ENCODE measurements around the gene CELF2.
"Not testable (repeated sequence)": the region's sequence is repeated elsewhere in the genome, so short reads cannot be mapped to it uniquely, and the experiment has no call there.

Gene CELF2

GRCh38 chr10:11110539-11110938 lies 92.9 kb downstream of the CELF2 start:
- no peak for DNase-seq (ENCODE audit: low read depth, low spot score)
- H3K4me3 ChIP-seq (ENCODE audit: low read length) = no peak overlapping the region

- H3K4me3 ChIP-seq (ENCODE audit: low read length) = no peak overlapping the region
- DNase-seq (ENCODE audit: low read depth, low spot score) = no peak
Observed at GRCh38 chr10:11111490-11111889, 93.8 kb downstream of the CELF2 start.

GRCh38 chr10:11112718-11113117 lies 95.0 kb downstream of the CELF2 start:
- DNase-seq (ENCODE audit: low read depth, low spot score) = no peak

GRCh38 chr10:11113156-11113555 lies 95.5 kb downstream of the CELF2 start:
- H3K4me3 ChIP-seq (ENCODE audit: low read length) = no peak overlapping the region
- peak; percentile 37 for DNase-seq (ENCODE audit: low read depth, low spot score)

More at GRCh38 chr10:11112718-11113117, 95.0 kb downstream of the CELF2 start:
- no peak overlapping the region for H3K4me3 ChIP-seq (ENCODE audit: low read length)

- H3K4me3 ChIP-seq (ENCODE audit: low read length) = no peak overlapping the region
- DNase-seq (ENCODE audit: low read depth, low spot score) = no peak
Observed at GRCh38 chr10:11114269-11114668, 96.6 kb downstream of the CELF2 start.

- no peak for DNase-seq (ENCODE audit: low read depth, low spot score)
- H3K4me3 ChIP-seq (ENCODE audit: low read length) = no peak overlapping the region
Observed at GRCh38 chr10:11115337-11115736, 97.7 kb downstream of the CELF2 start.

GRCh38 chr10:11116361-11116760 lies 98.7 kb downstream of the CELF2 start:
- H3K4me3 ChIP-seq (ENCODE audit: low read length) = no peak overlapping the region
- no peak for DNase-seq (ENCODE audit: low read depth, low spot score)

GRCh38 chr10:11116817-11117216 lies 99.1 kb downstream of the CELF2 start:
- H3K4me3 ChIP-seq (ENCODE audit: low read length) = no peak overlapping the region
- no peak for DNase-seq (ENCODE audit: low read depth, low spot score)

GRCh38 chr10:11118686-11119085 lies 101.0 kb downstream of the CELF2 start:
- H3K4me3 ChIP-seq (ENCODE audit: low read length) = no peak overlapping the region
- DNase-seq (ENCODE audit: low read depth, low spot score) = no peak

GRCh38 chr10:11119843-11120242 lies 102.2 kb downstream of the CELF2 start:
- no peak for DNase-seq (ENCODE audit: low read depth, low spot score)

GRCh38 chr10:11120711-11121110 lies 103.0 kb downstream of the CELF2 start:
- no peak overlapping the region for H3K4me3 ChIP-seq (ENCODE audit: low read length)
- DNase-seq (ENCODE audit: low read depth, low spot score) = no peak

More at GRCh38 chr10:11119843-11120242, 102.2 kb downstream of the CELF2 start:
- H3K4me3 ChIP-seq (ENCODE audit: low read length) = no peak overlapping the region

GRCh38 chr10:11123892-11124291 lies 106.2 kb downstream of the CELF2 start:
- not testable (repeated sequence) for H3K4me3 ChIP-seq (ENCODE audit: low read length); DNase-seq (ENCODE audit: low read depth, low spot score)

- DNase-seq (ENCODE audit: low read depth, low spot score) = no peak
- H3K4me3 ChIP-seq (ENCODE audit: low read length) = no peak overlapping the region
Observed at GRCh38 chr10:11125004-11125403, 107.3 kb downstream of the CELF2 start.

- not testable (repeated sequence) for H3K4me3 ChIP-seq (ENCODE audit: low read length); DNase-seq (ENCODE audit: low read depth, low spot score)
Observed at GRCh38 chr10:11127017-11127416, 109.3 kb downstream of the CELF2 start.

GRCh38 chr10:11131112-11131639 lies 113.5 kb downstream of the CELF2 start:
- DNase-seq (ENCODE audit: low read depth, low spot score) = no peak
- no peak overlapping the region for H3K4me3 ChIP-seq (ENCODE audit: low read length)

- DNase-seq (ENCODE audit: low read depth, low spot score) = no peak
- H3K4me3 ChIP-seq (ENCODE audit: low read length) = no peak overlapping the region
Observed at GRCh38 chr10:11134411-11134810, 116.7 kb downstream of the CELF2 start.

GRCh38 chr10:11135709-11136108 lies 118.0 kb downstream of the CELF2 start:
- H3K4me3 ChIP-seq (ENCODE audit: low read length) = no peak overlapping the region
- DNase-seq (ENCODE audit: low read depth, low spot score) = no peak

- H3K4me3 ChIP-seq (ENCODE audit: low read length) = no peak overlapping the region
- DNase-seq (ENCODE audit: low read depth, low spot score) = no peak
Observed at GRCh38 chr10:11138314-11139033, 120.8 kb downstream of the CELF2 start.

GRCh38 chr10:11140963-11141362 lies 123.3 kb downstream of the CELF2 start:
- no peak for DNase-seq (ENCODE audit: low read depth, low spot score)
- H3K4me3 ChIP-seq (ENCODE audit: low read length) = no peak overlapping the region

GRCh38 chr10:11141571-11142091 lies 124.0 kb downstream of the CELF2 start:
- no peak overlapping the region for H3K4me3 ChIP-seq (ENCODE audit: low read length)
- DNase-seq (ENCODE audit: low read depth, low spot score) = peak; percentile 82

- no peak for DNase-seq (ENCODE audit: low read depth, low spot score)
- no peak overlapping the region for H3K4me3 ChIP-seq (ENCODE audit: low read length)
Observed at GRCh38 chr10:11142777-11143176, 125.1 kb downstream of the CELF2 start.

Measured in Jurkat, Clone E6-1 (cell line).